Right cardiac atrium (tissue), 5 donors: Measurements from ENCODE around the gene KRT6C. TPM values are rescaled to one million over a fixed set of nuclear protein-coding genes. Genes with fewer than 3 reads are reported as not detected.

Source experiments
- polyA plus RNA-seq: library from polyadenylated mRNA; stranded (reverse); fragments of 200-250 nt; gene quantifications from one replicate; pipeline ENCODE4 v1.2.3, GENCODE V29; 2013
- total RNA-seq, 4 donors: library from RNA; stranded (reverse); fragmentation: NEBNext Ultra II Directional; extraction: Animal tissue kit (Norgen Biotek cat#: 25700); gene quantifications; one replicate each; pipeline ENCODE4 v1.2.1, GENCODE V29; 2021
- donor health status: healthy with polysubstance abuse.
- donor health status: DM: no; HTN: yes; CAD: no.
- donor health status: DM: no; HTN: no; CAD: no.
- donor health status: DM: no; HTN: yes; CAD: no; lungs with severe emphysema.
- donor health status: DM: yes; HTN: yes; CAD: no.

The KRT6C gene
- total and polyA plus RNA-seq, 5 donors, result not detected

Other genes starting within 250 kb of the KRT6C start
- gene KRT7, start 240.6 kb downstream of the KRT6C start, total RNA-seq, result 1 to 10 TPM in 2 of 4 donors, under 1 TPM in 1, not detected in 1; 0.94 to 3.0 (median 1.1) TPM
- 0.16 TPM for gene KRT7, start 240.6 kb downstream of the KRT6C start, polyA plus RNA-seq
- gene KRT86, start 199.2 kb downstream of the KRT6C start, total RNA-seq, result not detected
- not detected for gene KRT86, start 199.2 kb downstream of the KRT6C start, polyA plus RNA-seq
- not detected for gene KRT81, start 182.3 kb downstream of the KRT6C start, total RNA-seq
- not detected for gene KRT81, start 182.3 kb downstream of the KRT6C start, polyA plus RNA-seq
- not detected for gene KRT83, start 152.4 kb downstream of the KRT6C start, total RNA-seq
- gene KRT83, start 152.4 kb downstream of the KRT6C start, polyA plus RNA-seq, result not detected
- not detected for gene KRT85, start 106.3 kb downstream of the KRT6C start, total RNA-seq
- not detected for gene KRT85, start 106.3 kb downstream of the KRT6C start, polyA plus RNA-seq
- not detected for gene KRT84, start 88.2 kb downstream of the KRT6C start, total RNA-seq
- not detected for gene KRT84, start 88.2 kb downstream of the KRT6C start, polyA plus RNA-seq
- not detected for gene KRT82, start 67.5 kb downstream of the KRT6C start, total RNA-seq
- gene KRT82, start 67.5 kb downstream of the KRT6C start, polyA plus RNA-seq, result not detected
- not detected for gene KRT75, start 39.4 kb downstream of the KRT6C start, total RNA-seq
- gene KRT75, start 39.4 kb downstream of the KRT6C start, polyA plus RNA-seq, result 0.07 TPM
- gene KRT6B, start 21.7 kb downstream of the KRT6C start, total RNA-seq, result not detected
- gene KRT6B, start 21.7 kb downstream of the KRT6C start, polyA plus RNA-seq, result not detected
- not detected for gene KRT6A, start 19.5 kb upstream of the KRT6C start, total RNA-seq
- not detected for gene KRT6A, start 19.5 kb upstream of the KRT6C start, polyA plus RNA-seq
- gene KRT5, start 46.6 kb upstream of the KRT6C start, total RNA-seq, result not detected
- 0.07 TPM for gene KRT5, start 46.6 kb upstream of the KRT6C start, polyA plus RNA-seq
- not detected for gene KRT71, start 79.3 kb upstream of the KRT6C start, total RNA-seq
- not detected for gene KRT71, start 79.3 kb upstream of the KRT6C start, polyA plus RNA-seq
- gene KRT74, start 100.0 kb upstream of the KRT6C start, total RNA-seq, result 1 to 10 TPM in 2 of 4 donors, under 1 TPM in 2; 0.47 to 2.2 (median 1.2) TPM
- 0.14 TPM for gene KRT74, start 100.0 kb upstream of the KRT6C start, polyA plus RNA-seq
- gene KRT72, start 127.7 kb upstream of the KRT6C start, total RNA-seq, result not detected
- not detected for gene KRT72, start 127.7 kb upstream of the KRT6C start, polyA plus RNA-seq
- gene KRT73, start 144.8 kb upstream of the KRT6C start, total RNA-seq, result not detected
- not detected for gene KRT73, start 144.8 kb upstream of the KRT6C start, polyA plus RNA-seq
- not detected for gene KRT2, start 178.4 kb upstream of the KRT6C start, total RNA-seq
- not detected for gene KRT2, start 178.4 kb upstream of the KRT6C start, polyA plus RNA-seq
- gene KRT1, start 206.6 kb upstream of the KRT6C start, total RNA-seq, result not detected
- not detected for gene KRT1, start 206.6 kb upstream of the KRT6C start, polyA plus RNA-seq
- not detected for gene KRT77, start 229.7 kb upstream of the KRT6C start, total RNA-seq
- gene KRT77, start 229.7 kb upstream of the KRT6C start, polyA plus RNA-seq, result not detected